Measurements from ENCODE around the gene SYNJ2.
A peak's percentile ranks its signal among the peaks of the same experiment; 100 is the strongest.

The SYNJ2 gene

GRCh38 chr6:157999168-158000051 is 17.7 kb downstream of the SYNJ2 start:
- DNase-seq (ENCODE audit: low read depth): no peak
- no peak overlapping the region for H3K4me3 ChIP-seq (ENCODE audit: control insufficient read depth, low read depth, low read length)
- TF ChIP-seq CTCF (IDR thresholded peaks at IDR 0.05; ENCODE audit: control insufficient read depth, insufficient read depth, low read depth, low read length, missing control alignments): no peak

- DNase-seq (ENCODE audit: low read depth): no peak
- H3K4me3 ChIP-seq (ENCODE audit: control insufficient read depth, low read depth, low read length): no peak overlapping the region
- no peak for TF ChIP-seq CTCF (IDR thresholded peaks at IDR 0.05; ENCODE audit: control insufficient read depth, insufficient read depth, low read depth, low read length, missing control alignments)
Observed at GRCh38 chr6:158000530-158001307, 19.1 kb downstream of the SYNJ2 start.

- no peak for TF ChIP-seq CTCF (IDR thresholded peaks at IDR 0.05; ENCODE audit: control insufficient read depth, insufficient read depth, low read depth, low read length, missing control alignments)
- H3K4me3 ChIP-seq (ENCODE audit: control insufficient read depth, low read depth, low read length): no peak overlapping the region
- DNase-seq (ENCODE audit: low read depth): no peak
Observed at GRCh38 chr6:158002249-158002950, 20.7 kb downstream of the SYNJ2 start.

- TF ChIP-seq CTCF (IDR thresholded peaks at IDR 0.05; ENCODE audit: control insufficient read depth, insufficient read depth, low read depth, low read length, missing control alignments): no peak
- peak; percentile 89 for DNase-seq (ENCODE audit: low read depth)
- no peak overlapping the region for H3K4me3 ChIP-seq (ENCODE audit: control insufficient read depth, low read depth, low read length)
Observed at GRCh38 chr6:158002951-158003853, 21.5 kb downstream of the SYNJ2 start.

- H3K4me3 ChIP-seq (ENCODE audit: control insufficient read depth, low read depth, low read length): no peak overlapping the region
- DNase-seq (ENCODE audit: low read depth): no peak
- TF ChIP-seq CTCF (IDR thresholded peaks at IDR 0.05; ENCODE audit: control insufficient read depth, insufficient read depth, low read depth, low read length, missing control alignments): no peak
Observed at GRCh38 chr6:158003910-158004700, 22.4 kb downstream of the SYNJ2 start.

Measured in AG09309 (cell line).